AG09309 (cell line): ENCODE results near the gene NT5C2.
"Not testable (repeated sequence)": the region's sequence is repeated elsewhere in the genome, so short reads cannot be mapped to it uniquely, and the experiment has no call there.

ENCODE experiments used
- DNase-seq: peaks from one replicate; pipeline ENCODE4 v3.0.0-alpha.2; 2010; ENCODE audit warnings: low read depth
- H3K4me3 ChIP-seq: 2 replicates; pipeline ENCODE4 v1.5.1; 2011; ENCODE audit warnings: mild to moderate bottlenecking, low read depth, low read length, moderate library complexity; ENCODE audit not compliant: control insufficient read depth
- CTCF ChIP-seq: IDR thresholded peaks from 2 replicates; pipeline ENCODE4 v1.5.1; 2011; ENCODE audit warnings: mild to moderate bottlenecking, low read depth, low read length, inconsistent platforms; ENCODE audit not compliant: insufficient read depth, control insufficient read depth; ENCODE audit errors: missing control alignments

NT5C2 gene

GRCh38 chr10:103192089-103192450, 1.0 kb downstream of the NT5C2 start:
- peak overlapping the region; percentile 77 for H3K4me3 ChIP-seq
- DNase-seq: no peak
- no peak for TF ChIP-seq CTCF

- peak overlapping the region; percentile 77 for H3K4me3 ChIP-seq
- DNase-seq: not testable (repeated sequence)
Measured at GRCh38 chr10:103191198-103191597, 1.9 kb downstream of the NT5C2 start.

- TF ChIP-seq CTCF: no peak
- peak overlapping the region; percentile 6 for H3K4me3 ChIP-seq
- no peak for DNase-seq
Measured at GRCh38 chr10:103188853-103189252, 4.2 kb downstream of the NT5C2 start.

GRCh38 chr10:103186128-103186527, 6.9 kb downstream of the NT5C2 start:
- no peak overlapping the region for H3K4me3 ChIP-seq
- TF ChIP-seq CTCF: no peak
- DNase-seq: no peak

GRCh38 chr10:103184615-103185014, 8.5 kb downstream of the NT5C2 start:
- H3K4me3 ChIP-seq: no peak overlapping the region
- TF ChIP-seq CTCF: no peak
- DNase-seq: no peak

GRCh38 chr10:103183991-103184451, 9.1 kb downstream of the NT5C2 start:
- DNase-seq, H3K4me3 ChIP-seq: not testable (repeated sequence)

- TF ChIP-seq CTCF: no peak
- no peak overlapping the region for H3K4me3 ChIP-seq
- no peak for DNase-seq
Measured at GRCh38 chr10:103181244-103181643, 11.8 kb downstream of the NT5C2 start.

- no peak for TF ChIP-seq CTCF
- DNase-seq: no peak
- no peak overlapping the region for H3K4me3 ChIP-seq
Measured at GRCh38 chr10:103180491-103180890, 12.6 kb downstream of the NT5C2 start.
